Measurements from ENCODE around the gene TMEM271. TPM values are rescaled to one million over a fixed set of nuclear protein-coding genes. Genes with fewer than 3 reads are reported as not detected.

Gene TMEM271
- total RNA-seq, 2 donors from 2014 or later: not detected

GRCh38 chr4:526189-526909, 49.7 kb downstream of the TMEM271 start:
- intact Hi-C loops (cut with DNase I): no loop called here
- peak; percentile 54 for DNase-seq (ENCODE audit: low spot score)

- intact Hi-C loops (cut with DNase I): no loop called here
- DNase-seq (ENCODE audit: low spot score): peak; percentile 31
These were observed 50.4 kb downstream of the TMEM271 start for GRCh38 chr4:525660-526059.

- DNase-seq (ENCODE audit: low spot score): no peak
- intact Hi-C loops (cut with DNase I): no loop called here
These were observed 51.9 kb downstream of the TMEM271 start for GRCh38 chr4:524196-524595.

Other genes starting within 250 kb of the TMEM271 start
- gene ZNF141, start 238.5 kb downstream of the TMEM271 start, total RNA-seq: 10 to 100 TPM; 17.1 to 18.9 TPM
- gene ZNF721, start 77.1 kb downstream of the TMEM271 start, total RNA-seq: 10 to 100 TPM; 17.4 to 20.4 TPM
- gene PIGG, start 77.1 kb downstream of the TMEM271 start, total RNA-seq: 10 to 100 TPM; 32.7 to 42.8 TPM
- 1 to 10 TPM; 1.4 to 3.7 TPM for gene PDE6B, start 49.3 kb upstream of the TMEM271 start, total RNA-seq
- 100 to 1,000 TPM; 180 to 237 TPM for gene ATP5ME, start 98.0 kb upstream of the TMEM271 start, total RNA-seq
- gene MYL5, start 98.2 kb upstream of the TMEM271 start, total RNA-seq: 10 to 100 TPM in 1 of 2 donors, 1 to 10 TPM in 1; 7.9 to 12.4 TPM
- gene SLC49A3, start 112.9 kb upstream of the TMEM271 start, total RNA-seq: 10 to 100 TPM in 1 of 2 donors, 1 to 10 TPM in 1; 9.3 to 10.4 TPM
- 10 to 100 TPM; 25.6 to 35.8 TPM for gene PCGF3, start 129.5 kb upstream of the TMEM271 start, total RNA-seq
- 1 to 10 TPM; 2.5 to 5.1 TPM for gene CPLX1, start 249.8 kb upstream of the TMEM271 start, total RNA-seq

Data from posterior vena cava (tissue), 2 donors.